Activated CD8-positive, alpha-beta memory T cell treated with anti-CD3 and anti-CD28 coated beads for 48 hours (primary cell): ENCODE results near the gene ACSF2.
"Not testable (repeated sequence)": the region's sequence is repeated elsewhere in the genome, so short reads cannot be mapped to it uniquely, and the experiment has no call there.

Experiments
- DNase-seq, 3 experiments: peaks; one replicate each; pipeline ENCODE4 v3.0.0-alpha.2; 2020; ENCODE audit warnings: low read depth in 2 of 3, low spot score in 2 of 3

ACSF2 gene

GRCh38 chr17:50425682-50426471 is at the start of gene ACSF2:
Gene ACSF2 (plus strand): TSS chr17:50426218. CDS start chr17:50426262, 44 bp downstream.
- DNase-seq, result peak; percentile 38 to 49 (median 43)

- no peak for DNase-seq
Measured at GRCh38 chr17:50379351-50380132, 46.5 kb upstream of the ACSF2 start.

- DNase-seq, result no peak
Measured at GRCh38 chr17:50380369-50381259, 45.4 kb upstream of the ACSF2 start.

- no peak for DNase-seq
Measured at GRCh38 chr17:50381260-50381815, 44.7 kb upstream of the ACSF2 start.

- DNase-seq, result no peak
Measured at GRCh38 chr17:50381920-50382319, 44.1 kb upstream of the ACSF2 start.

- DNase-seq, result no peak
Measured at GRCh38 chr17:50382931-50383330, 43.1 kb upstream of the ACSF2 start.

GRCh38 chr17:50386510-50386909 is 39.5 kb upstream of the ACSF2 start:
- no peak for DNase-seq

- no peak for DNase-seq
Measured at GRCh38 chr17:50388728-50389127, 37.3 kb upstream of the ACSF2 start.

GRCh38 chr17:50389534-50389933 is 36.5 kb upstream of the ACSF2 start:
- no peak for DNase-seq

- DNase-seq, result no peak
Measured at GRCh38 chr17:50392621-50393020, 33.4 kb upstream of the ACSF2 start.

- no peak for DNase-seq
Measured at GRCh38 chr17:50393700-50394099, 32.3 kb upstream of the ACSF2 start.

GRCh38 chr17:50394711-50395110 is 31.3 kb upstream of the ACSF2 start:
- DNase-seq, result no peak

GRCh38 chr17:50396261-50397110 is 29.5 kb upstream of the ACSF2 start:
- no peak for DNase-seq

GRCh38 chr17:50397111-50397918 is 28.7 kb upstream of the ACSF2 start, which contains the start of gene LRRC59:
Gene LRRC59 (minus strand): TSS chr17:50397523. CDS start chr17:50397317, 206 bp downstream.
- peak; percentile 81 to 99 (median 95) for DNase-seq

GRCh38 chr17:50397919-50398285 is 28.1 kb upstream of the ACSF2 start:
- no peak for DNase-seq

GRCh38 chr17:50398672-50399071 is 27.3 kb upstream of the ACSF2 start:
- not testable (repeated sequence) for DNase-seq

- not testable (repeated sequence) for DNase-seq
Measured at GRCh38 chr17:50399591-50399990, 26.4 kb upstream of the ACSF2 start.

- DNase-seq, result not testable (repeated sequence)
Measured at GRCh38 chr17:50405351-50405750, 20.7 kb upstream of the ACSF2 start.

- no peak for DNase-seq
Measured at GRCh38 chr17:50406578-50406977, 19.4 kb upstream of the ACSF2 start.
